Tibial nerve (tissue), 4 donors: ENCODE measurements around the gene CCDC85C.

Source experiments
- EP300 ChIP-seq, 2 donors: sonication (generic); formaldehyde crosslinking; IDR thresholded peaks; one replicate each; pipeline ENCODE4 v1.6.1; 2017; ENCODE audit warnings: antibody characterized with exemption in 2 of 2, mild to moderate bottlenecking in 1 of 2
- POLR2A ChIP-seq, 2 donors: fragments of 450-650 bp; IDR thresholded peaks; one replicate each; pipeline ENCODE4 v1.6.1; 2017; ENCODE audit warnings: antibody characterized with exemption in 2 of 2, mild to moderate bottlenecking in 2 of 2, moderate library complexity in 2 of 2
- TF ChIP-seq, protein P1 (sequence below), 5 experiments: fragments of 200-600 bp in 3 of 5; fragments of 450-650 bp in 2 of 5; sonication (generic) in 3 of 5; IDR thresholded peaks; one replicate each; pipeline ENCODE4 v1.5.1; 2016 to 2019; ENCODE audit warnings: antibody characterized with exemption in 5 of 5, mild to moderate bottlenecking in 3 of 5, moderate library complexity in 2 of 5

DNA sequence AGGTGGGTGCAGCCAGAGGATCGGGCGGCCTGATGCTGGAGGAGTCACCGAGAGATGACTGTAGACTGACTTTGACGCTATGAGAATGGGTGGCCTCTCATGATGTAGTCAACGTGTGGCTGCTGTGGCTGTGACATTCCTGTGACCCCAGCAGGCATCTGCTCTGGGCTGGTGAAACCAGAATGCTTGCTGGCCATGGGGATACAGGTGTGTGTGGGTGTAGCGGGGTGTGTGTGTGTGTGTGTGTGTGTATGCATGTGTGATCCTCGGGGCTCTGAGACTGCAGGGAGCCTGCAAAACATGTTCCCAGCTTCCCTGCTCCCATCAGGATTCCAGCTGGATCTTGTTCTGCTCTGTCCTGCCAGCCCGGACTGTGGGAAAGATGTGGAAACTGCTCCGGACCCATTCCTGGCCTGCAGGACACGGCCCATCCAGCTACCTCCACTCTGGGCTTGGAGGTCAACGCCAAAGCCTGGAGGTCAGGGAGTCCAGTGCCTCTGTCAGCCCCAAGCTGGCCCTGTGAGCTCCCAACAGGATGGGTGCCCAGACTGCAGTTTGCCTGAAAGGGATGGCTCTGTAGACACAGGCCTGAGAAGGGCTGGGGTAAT, 22.1 kb upstream of the CCDC85C start:
- TF ChIP-seq, protein P1, sequence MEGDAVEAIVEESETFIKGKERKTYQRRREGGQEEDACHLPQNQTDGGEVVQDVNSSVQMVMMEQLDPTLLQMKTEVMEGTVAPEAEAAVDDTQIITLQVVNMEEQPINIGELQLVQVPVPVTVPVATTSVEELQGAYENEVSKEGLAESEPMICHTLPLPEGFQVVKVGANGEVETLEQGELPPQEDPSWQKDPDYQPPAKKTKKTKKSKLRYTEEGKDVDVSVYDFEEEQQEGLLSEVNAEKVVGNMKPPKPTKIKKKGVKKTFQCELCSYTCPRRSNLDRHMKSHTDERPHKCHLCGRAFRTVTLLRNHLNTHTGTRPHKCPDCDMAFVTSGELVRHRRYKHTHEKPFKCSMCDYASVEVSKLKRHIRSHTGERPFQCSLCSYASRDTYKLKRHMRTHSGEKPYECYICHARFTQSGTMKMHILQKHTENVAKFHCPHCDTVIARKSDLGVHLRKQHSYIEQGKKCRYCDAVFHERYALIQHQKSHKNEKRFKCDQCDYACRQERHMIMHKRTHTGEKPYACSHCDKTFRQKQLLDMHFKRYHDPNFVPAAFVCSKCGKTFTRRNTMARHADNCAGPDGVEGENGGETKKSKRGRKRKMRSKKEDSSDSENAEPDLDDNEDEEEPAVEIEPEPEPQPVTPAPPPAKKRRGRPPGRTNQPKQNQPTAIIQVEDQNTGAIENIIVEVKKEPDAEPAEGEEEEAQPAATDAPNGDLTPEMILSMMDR (IDR thresholded peaks at IDR 0.05): no peak
- TF ChIP-seq POLR2A (IDR thresholded peaks at IDR 0.05) (no peak), EP300 (IDR thresholded peaks at IDR 0.05) (no peak)
